Activated CD4-positive, alpha-beta T cell treated with anti-CD3 and anti-CD28 coated beads, Interleukin-2, amount 50 U/mL, for 16 hours (primary cell): Measurements from ENCODE around the gene SLC4A3.

ENCODE experiments used
- DNase-seq: peaks from one replicate; pipeline ENCODE4 v3.0.0-alpha.2; 2020

The SLC4A3 gene

GRCh38 chr2:219612577-219613286 lies 14.7 kb upstream of the SLC4A3 start:
- DNase-seq, result no peak

- no peak for DNase-seq
These were observed 13.9 kb upstream of the SLC4A3 start for GRCh38 chr2:219613461-219614070.

- DNase-seq, result no peak
These were observed 13.2 kb upstream of the SLC4A3 start for GRCh38 chr2:219614076-219614860.

GRCh38 chr2:219615036-219615435 lies 12.4 kb upstream of the SLC4A3 start:
- DNase-seq, result no peak

- DNase-seq, result no peak
These were observed 11.5 kb upstream of the SLC4A3 start for GRCh38 chr2:219615894-219616293.

- DNase-seq, result no peak
These were observed 10.9 kb upstream of the SLC4A3 start for GRCh38 chr2:219616550-219616949.

DNA sequence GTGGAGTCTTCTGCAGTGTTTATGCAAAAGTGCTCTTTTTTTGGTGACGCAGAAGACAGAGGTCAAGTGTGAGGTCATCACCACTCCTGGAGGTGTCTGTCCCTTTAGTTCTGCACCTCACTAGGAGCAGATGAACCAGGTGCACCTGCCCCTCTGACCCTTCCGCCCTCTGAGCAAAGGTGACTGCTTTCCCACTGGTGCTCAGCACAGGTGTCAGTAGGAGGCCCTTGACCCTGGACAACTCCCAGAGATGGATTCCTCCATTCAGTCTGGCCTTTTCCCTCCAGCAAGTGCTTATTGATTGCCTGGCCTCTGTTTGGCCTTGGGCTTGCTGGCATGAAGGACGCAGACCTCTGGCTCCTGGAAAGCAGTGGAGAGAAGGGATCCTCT lies 8.7 kb upstream of the SLC4A3 start:
- DNase-seq, result no peak

GRCh38 chr2:219619235-219619634 lies 8.2 kb upstream of the SLC4A3 start:
- no peak for DNase-seq

- no peak for DNase-seq
These were observed 6.9 kb upstream of the SLC4A3 start for GRCh38 chr2:219620546-219620945.

GRCh38 chr2:219621935-219622334 lies 5.5 kb upstream of the SLC4A3 start:
- DNase-seq, result no peak

DNA sequence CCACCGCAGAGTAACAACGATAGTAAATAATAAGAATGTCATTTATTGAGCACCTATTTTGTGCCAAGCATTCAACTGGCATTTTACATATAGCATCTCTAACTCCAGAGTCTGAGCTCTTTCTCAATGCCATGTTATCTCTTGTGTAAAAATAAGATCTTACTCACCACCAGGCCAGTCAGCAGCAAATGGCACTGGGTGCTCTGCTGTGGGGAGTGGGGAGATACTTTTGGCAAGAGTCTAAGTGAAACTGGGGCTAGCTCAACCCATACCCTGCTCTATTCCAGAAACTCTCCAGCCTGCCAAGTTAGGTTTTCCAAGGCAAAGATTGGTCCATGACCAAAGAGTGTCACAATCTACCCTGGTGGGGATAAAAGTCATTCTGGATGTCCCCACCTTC lies 5.0 kb upstream of the SLC4A3 start:
- DNase-seq, result no peak

DNA sequence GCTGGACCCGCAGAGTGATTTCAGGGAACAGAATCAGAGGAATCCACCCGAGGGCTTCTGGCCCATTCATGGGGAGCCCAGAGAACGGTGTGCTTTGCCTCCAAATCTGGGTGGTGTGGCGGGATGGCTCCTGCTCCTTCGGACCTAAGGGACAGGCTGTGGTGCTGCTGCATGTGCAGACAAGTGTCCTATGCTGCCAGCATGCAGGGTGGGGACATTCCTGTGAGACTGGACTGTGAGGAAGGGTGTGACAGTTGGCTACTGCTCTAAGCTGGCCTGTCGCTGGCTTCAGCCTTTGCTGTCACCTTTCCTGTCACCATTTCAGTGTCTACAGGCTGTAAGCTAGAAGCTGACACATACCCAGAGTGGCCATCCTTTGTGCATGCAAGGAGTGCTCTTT lies 2.9 kb upstream of the SLC4A3 start:
- DNase-seq, result no peak

GRCh38 chr2:219625179-219625578 lies 2.3 kb upstream of the SLC4A3 start:
- DNase-seq, result no peak

- no peak for DNase-seq
These were observed 890 bp upstream of the SLC4A3 start for GRCh38 chr2:219626540-219626939.

- no peak for DNase-seq
These were observed 980 bp downstream of the SLC4A3 start for GRCh38 chr2:219628235-219628985.

- no peak for DNase-seq
These were observed 1.8 kb downstream of the SLC4A3 start for GRCh38 chr2:219628986-219629901.

- no peak for DNase-seq
These were observed 2.7 kb downstream of the SLC4A3 start for GRCh38 chr2:219629976-219630695.

- no peak for DNase-seq
These were observed 3.5 kb downstream of the SLC4A3 start for GRCh38 chr2:219630770-219631405.

- no peak for DNase-seq
These were observed 4.0 kb downstream of the SLC4A3 start for GRCh38 chr2:219631406-219631891.

- DNase-seq, result no peak
These were observed 4.7 kb downstream of the SLC4A3 start for GRCh38 chr2:219631904-219632759.
